NCI-H1092 treated with DMSO at 0.1 percent for 48 hours (cell line): ENCODE measurements around the gene DES.
A peak's percentile ranks its signal among the peaks of the same experiment; 100 is the strongest.
"Not testable (repeated sequence)": the region's sequence is repeated elsewhere in the genome, so short reads cannot be mapped to it uniquely, and the experiment has no call there.

ENCODE experiments used
- DNase-seq: peaks from one replicate; lab custom pipeline; 2025; lab: John Stamatoyannopoulos, UW

Gene DES

DNA sequence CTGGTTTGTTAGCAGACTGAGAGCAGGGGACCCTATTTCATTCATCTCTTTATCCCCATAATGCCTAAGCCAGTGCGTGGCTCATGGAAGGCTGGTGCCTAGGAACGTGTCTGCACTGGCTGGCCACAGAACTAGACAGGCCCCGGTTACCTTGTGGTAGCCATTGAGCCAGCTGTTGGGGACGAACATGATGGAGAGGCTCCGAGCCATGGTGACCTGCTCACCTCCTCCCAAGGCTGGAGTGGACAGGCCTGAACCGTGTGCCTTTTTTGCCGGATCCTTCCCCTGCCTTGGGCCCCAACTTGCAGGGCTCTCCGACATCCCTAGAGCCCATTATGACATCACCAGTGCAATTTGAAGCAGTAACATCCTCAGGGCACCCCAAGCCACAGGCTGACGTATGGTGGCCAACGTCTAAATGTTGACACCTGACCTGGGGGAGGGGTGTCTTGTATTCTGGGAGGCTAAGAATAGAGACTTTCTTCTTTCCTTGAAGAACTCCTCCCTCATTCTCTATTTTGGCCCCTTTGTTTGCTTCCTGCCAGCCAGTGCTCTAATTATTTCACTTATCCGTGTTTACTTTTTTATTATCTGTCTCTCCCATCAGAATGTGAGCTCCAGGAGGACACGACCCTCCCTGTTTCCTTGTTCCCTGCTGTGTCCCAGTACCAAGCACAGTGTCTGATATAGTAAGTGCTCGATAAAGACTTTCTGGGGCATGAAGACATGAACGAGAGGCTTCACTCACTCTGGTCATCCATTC, 18.3 kb upstream of the DES start:
- DNase-seq = peak; percentile 46

DNA sequence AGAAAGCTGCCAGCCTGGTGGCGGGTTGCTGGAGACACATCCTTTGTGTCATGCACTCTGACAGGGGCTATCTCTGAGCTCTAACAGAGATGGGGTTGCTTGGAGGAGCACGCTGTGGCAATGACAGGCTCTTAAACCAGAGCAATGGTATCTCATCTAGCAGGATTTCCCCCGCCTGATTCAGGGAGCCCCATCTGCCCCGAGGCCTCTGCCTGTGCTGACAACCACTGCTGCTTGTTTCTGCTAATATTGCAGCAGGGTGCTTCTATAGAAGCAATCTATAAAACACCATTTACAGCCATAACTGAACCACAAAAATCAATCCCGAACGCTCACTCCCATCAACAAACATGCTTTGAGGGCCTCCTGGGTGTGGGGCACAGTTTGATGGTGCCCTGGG, 17.6 kb upstream of the DES start:
- no peak for DNase-seq

- no peak for DNase-seq
Observed at GRCh38 chr2:219401606-219402005, 16.6 kb upstream of the DES start.

DNA sequence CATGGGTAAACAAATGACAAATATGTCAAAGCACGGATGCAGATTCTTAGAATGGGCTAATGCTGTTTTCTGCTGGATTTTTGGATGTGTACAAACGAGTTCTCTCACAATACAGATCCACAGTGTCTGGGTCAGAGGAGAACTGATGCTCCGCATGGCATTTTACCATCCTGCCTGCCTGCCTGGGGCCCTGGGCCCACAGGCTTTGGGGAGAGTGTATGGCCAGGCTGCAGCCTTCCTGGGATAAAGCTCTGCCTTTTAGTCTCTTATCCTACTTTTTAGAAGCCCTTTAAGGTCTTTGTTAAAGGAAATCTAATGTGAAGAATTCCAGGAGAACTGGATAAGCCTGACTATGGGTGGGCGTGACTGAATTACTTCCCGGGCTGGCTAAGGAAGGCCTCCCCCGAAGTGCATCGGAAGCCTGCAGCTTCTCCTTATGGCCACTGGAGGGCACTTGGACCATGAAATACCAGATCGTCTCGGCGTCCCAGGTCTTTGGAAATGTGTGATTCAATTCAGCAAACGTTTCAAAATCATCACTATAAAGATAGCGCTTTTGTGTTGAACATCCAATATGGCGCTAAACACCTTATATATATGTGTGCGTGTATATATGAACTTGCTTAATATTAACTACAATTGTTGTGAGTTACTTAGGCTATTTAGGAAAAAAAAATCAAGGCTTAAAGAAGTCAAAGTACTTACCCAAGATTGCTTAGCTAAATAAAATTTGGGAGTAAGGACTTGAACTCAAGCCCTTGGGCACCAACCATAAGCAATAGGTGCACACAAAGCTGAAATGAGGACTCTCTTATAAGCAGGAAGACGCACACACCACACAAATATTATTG, 15.3 kb upstream of the DES start:
- DNase-seq = peak; percentile 62

DNA sequence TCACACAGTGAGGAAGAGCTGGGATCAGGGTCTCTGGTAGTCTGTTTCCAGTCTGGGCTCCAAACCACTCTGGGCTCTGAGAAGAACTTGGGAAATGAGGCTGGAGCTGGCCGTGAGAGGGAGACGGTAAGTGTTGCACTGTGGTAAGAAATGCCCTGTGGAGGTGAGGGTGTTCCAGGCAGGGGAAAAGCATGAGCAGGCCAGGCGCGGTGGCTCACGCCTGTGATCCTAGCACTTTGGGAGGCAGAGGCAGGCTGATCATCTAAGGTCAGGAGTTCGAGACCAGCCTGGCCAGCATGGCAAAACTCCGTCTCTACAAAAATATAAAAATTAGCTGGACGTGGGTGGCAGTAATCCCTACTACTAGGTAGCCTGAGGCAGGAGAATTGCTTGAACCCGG, 14.3 kb upstream of the DES start:
- DNase-seq = no peak

- no peak for DNase-seq
Observed at GRCh38 chr2:219404291-219404910, 13.8 kb upstream of the DES start.

DNA sequence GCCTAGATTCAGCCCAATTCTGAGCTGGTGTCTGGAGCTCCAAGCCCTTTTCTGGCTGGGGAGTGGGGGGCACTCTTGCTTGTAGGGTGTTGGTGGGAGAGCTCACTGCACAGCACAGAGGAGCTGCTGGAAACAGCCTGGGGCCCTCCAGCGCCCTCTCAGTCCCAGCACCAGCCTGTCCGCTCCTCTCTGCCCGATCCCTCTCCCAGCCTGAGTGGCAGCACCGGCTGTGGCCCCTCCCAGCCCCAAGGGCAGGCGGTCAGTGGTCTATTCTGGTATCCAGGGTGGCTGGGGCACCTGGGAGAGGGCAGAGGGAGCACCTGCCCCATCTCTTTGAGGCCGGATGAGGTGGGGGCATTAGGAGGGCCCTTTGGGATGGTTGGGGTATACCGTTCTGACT, 13.2 kb upstream of the DES start:
- no peak for DNase-seq

GRCh38 chr2:219405451-219405850, 12.7 kb upstream of the DES start:
- DNase-seq = no peak

GRCh38 chr2:219405958-219406860, 12.0 kb upstream of the DES start:
- no peak for DNase-seq

DNA sequence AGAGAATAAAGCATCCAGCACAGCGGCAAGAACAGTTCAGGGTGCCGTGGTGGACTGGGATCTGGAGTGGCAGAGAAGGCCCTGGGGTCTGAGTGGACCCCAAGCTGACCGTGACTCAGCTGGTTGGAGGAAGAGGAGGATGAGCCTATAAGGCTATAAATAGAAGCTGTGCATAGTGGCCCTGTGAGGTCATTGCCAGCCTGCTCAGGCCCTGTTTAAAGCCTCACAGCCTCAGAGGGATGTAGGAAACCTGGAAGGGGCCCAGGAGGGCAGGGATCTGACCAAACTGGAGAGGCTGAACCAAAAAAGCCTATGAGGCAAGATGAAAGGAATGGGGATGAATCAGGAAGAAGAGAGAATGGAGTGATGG, 11.3 kb upstream of the DES start:
- no peak for DNase-seq

DNA sequence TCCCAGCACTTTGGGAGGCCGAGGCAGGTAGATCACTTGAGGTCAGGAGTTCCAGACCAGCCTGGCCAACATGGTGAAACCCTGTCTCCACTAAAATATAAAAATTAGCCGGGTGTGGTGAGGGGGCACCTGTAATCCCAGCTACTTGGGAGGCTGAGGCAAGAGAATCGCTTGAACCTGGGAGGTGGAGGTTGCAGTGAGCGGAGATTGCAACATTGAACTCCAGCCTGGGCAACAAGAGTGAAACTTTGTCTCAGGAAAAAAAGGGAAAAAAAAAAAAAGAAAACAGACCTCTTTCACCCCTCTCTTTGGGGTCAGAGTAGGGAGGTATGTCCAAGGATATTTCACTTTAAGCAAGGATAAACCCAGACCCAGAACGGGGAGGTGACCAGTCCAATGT, 10.8 kb upstream of the DES start:
- DNase-seq = not testable (repeated sequence)

DNA sequence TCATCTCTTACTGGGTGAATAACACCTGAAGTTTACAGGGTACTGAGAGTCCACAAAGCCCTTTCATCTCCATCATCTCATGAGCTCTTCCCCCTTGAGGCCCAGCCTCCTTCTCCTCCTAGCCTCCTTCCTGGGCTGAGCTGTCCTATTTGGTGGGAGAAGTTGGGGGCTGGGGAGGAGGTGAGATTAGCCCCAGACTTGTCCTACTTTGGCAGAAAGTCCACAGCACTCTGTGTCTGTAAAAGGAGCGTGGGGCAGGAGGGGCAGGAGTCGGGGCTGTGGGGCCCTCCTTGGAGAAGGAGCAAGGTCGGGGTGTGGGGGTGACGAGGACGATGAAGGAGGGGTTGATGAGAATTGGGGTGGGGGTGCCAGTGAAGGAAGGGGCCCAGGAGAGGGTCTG, 10.0 kb upstream of the DES start:
- no peak for DNase-seq

DNA sequence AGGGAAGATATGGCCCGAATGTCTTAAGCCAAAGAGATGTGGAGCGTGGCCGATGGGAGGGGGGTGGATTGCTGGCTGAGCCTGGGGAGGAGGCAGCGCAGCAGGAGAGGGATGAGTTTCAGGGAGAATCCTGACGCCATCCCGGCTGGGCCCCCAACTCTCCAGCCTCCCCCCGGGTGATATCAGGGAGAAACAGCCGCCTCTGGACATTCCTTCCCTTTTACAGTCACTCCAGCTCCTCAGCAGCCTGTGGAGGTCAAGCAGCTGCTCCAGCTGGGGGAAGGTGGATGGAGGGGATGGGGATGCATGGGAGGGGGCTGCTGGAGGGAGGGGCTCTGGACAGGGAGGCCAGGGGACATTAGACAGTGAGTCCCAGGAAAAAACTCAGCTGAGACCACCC, 9.5 kb upstream of the DES start:
- no peak for DNase-seq

DNA sequence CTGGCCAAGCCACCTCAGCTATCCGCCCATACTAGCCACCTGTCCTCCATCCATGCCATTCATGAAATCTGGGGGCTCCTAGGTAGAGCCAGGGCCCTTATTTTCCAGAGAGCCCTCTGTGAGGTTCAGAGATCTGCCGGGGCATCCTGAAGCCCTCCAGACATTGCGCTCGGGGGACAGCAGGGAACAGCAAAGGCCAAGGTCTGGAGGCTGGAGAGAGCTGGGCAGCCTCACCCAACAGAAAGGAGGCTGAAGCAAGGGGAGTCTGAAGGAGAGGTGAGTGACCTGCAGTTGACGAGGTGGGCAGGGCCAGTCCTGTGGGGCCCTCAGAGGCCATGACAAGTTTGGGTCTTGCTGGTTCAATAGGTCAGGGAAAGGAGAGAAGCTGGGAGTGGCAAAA, 8.6 kb upstream of the DES start:
- DNase-seq = no peak

DNA sequence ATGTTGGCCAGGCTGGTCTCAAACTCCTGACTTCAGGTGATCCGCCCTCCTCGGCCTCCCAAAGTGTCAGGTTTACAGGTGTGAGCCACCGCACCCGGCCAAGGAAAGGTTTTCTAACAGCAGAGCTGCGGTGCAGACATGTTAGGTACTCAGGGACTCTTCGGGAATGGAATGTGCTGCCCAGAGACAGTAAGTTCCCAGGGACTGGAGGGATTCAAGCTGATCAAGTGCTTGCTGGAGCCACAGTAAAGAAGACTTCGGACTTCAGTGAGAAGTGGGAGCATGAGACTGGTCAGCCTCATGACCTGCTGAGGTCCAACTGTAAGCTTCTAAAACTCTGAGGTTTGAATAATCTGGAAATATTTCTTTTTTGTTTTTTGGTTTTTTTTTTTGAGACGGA, 7.8 kb upstream of the DES start:
- DNase-seq = no peak

DNA sequence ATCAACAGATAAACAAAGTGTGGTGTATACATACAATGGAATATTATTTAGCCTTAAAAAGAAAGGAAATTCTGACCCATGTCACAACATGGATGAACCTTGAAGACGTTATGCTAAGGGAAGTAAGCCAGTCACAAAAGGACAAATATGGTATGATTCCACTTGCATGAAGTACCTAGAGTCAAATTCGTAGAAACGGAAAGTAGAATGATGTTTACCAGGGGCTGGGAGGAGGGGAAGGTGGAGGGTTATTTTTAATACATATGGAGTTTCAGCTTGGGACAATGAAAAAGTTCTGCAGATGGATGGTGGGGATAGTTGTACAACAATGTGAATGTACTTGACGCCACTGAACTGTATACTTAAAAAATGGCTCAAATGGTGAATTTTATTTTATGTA, 3.3 kb upstream of the DES start:
- DNase-seq = no peak

- DNase-seq = no peak
Observed at GRCh38 chr2:219415580-219416234, 2.5 kb upstream of the DES start.

DNA sequence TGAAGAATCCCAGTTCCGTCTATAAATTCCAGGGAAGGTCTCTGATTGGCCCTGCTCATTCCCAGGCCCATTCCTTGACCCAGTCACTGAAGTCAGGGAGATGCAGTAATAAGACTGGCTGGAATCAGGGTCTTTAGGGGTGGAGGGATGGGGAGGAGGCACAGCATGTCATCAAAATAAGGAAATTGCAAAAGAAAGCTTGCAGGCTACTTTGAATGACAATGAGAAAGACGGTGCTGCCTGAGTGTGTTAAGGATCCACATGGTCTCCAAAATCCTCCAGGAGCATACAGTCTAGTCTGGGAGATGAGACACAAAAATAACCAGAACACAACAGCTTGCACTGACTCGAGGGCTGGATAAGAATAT, 2.0 kb upstream of the DES start:
- DNase-seq = no peak

GRCh38 chr2:219416938-219417337, 1.2 kb upstream of the DES start:
- DNase-seq = no peak

DNA sequence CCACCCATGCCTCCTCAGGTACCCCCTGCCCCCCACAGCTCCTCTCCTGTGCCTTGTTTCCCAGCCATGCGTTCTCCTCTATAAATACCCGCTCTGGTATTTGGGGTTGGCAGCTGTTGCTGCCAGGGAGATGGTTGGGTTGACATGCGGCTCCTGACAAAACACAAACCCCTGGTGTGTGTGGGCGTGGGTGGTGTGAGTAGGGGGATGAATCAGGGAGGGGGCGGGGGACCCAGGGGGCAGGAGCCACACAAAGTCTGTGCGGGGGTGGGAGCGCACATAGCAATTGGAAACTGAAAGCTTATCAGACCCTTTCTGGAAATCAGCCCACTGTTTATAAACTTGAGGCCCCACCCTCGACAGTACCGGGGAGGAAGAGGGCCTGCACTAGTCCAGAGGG, 803 bp upstream of the DES start:
- no peak for DNase-seq

DNA sequence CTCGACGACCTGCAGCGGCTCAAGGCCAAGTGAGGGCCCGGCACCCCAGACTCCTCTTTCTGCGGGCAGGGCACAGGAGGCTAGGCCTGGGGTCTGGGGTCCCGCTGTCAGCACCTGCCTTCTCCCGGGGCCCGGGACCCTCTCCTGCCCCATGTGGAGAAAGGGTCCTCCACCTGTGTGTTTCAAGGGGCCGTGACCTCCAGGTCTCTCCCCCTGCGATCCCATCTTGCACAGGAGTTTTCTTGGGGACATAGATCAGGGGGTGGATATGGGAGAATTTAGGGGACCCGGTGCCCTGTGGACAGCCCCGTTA, 791 bp downstream of the DES start:
- DNase-seq = no peak
